Superior temporal gyrus (tissue), 1 donor: ENCODE measurements around the gene ESRRA.
"Not testable (repeated sequence)": the region's sequence is repeated elsewhere in the genome, so short reads cannot be mapped to it uniquely, and the experiment has no call there.

Experiments
- DNase-seq: peaks from one replicate; pipeline ENCODE4 v3.0.0-alpha.2; 2016; ENCODE audit errors: extremely low spot score

ESRRA gene

GRCh38 chr11:64313491-64314145, 8.3 kb downstream of the ESRRA start:
- DNase-seq, result no peak

- DNase-seq, result no peak
Observed at GRCh38 chr11:64314146-64314804, 9.0 kb downstream of the ESRRA start.

- DNase-seq, result no peak
Observed at GRCh38 chr11:64314805-64315561, 9.7 kb downstream of the ESRRA start.

GRCh38 chr11:64315667-64316526, 10.6 kb downstream of the ESRRA start:
- not testable (repeated sequence) for DNase-seq

- DNase-seq, result no peak
Observed at GRCh38 chr11:64316672-64317324, 11.5 kb downstream of the ESRRA start.

- DNase-seq, result peak; percentile 99
Observed at GRCh38 chr11:64317325-64317960, 12.1 kb downstream of the ESRRA start, which contains the start of gene TRMT112. TRMT112 (minus strand) TSS chr11:64317559; CDS start chr11:64317526, 33 bp downstream.

- DNase-seq, result peak; percentile 98
Observed at GRCh38 chr11:64317961-64318765, 12.8 kb downstream of the ESRRA start, which contains the start of gene PRDX5. PRDX5 (plus strand) TSS chr11:64318121; CDS start chr11:64318216, 95 bp downstream.

- no peak for DNase-seq
Observed at GRCh38 chr11:64318766-64319761, 13.7 kb downstream of the ESRRA start.

GRCh38 chr11:64320556-64320955, 15.2 kb downstream of the ESRRA start:
- DNase-seq, result no peak

- DNase-seq, result no peak
Observed at GRCh38 chr11:64321026-64321425, 15.7 kb downstream of the ESRRA start.

GRCh38 chr11:64321533-64321932, 16.2 kb downstream of the ESRRA start:
- no peak for DNase-seq

GRCh38 chr11:64322925-64323260, 17.6 kb downstream of the ESRRA start:
- no peak for DNase-seq

- DNase-seq, result no peak
Observed at GRCh38 chr11:64323373-64323772, 18.0 kb downstream of the ESRRA start.

GRCh38 chr11:64323984-64324383, 18.7 kb downstream of the ESRRA start:
- DNase-seq, result not testable (repeated sequence)

- no peak for DNase-seq
Observed at GRCh38 chr11:64324692-64325469, 19.6 kb downstream of the ESRRA start.

GRCh38 chr11:64327375-64327774, 22.1 kb downstream of the ESRRA start:
- DNase-seq, result no peak

GRCh38 chr11:64327993-64328392, 22.7 kb downstream of the ESRRA start:
- DNase-seq, result no peak

GRCh38 chr11:64330888-64331287, 25.6 kb downstream of the ESRRA start:
- no peak for DNase-seq
